HepG2 (cell line): ENCODE results near the gene GRIK2.

Experiments used
- EZH2 ChIP-seq: conservative IDR thresholded peaks from 2 replicates; pipeline ENCODE4 v1.6.1; 2012; ENCODE audit warnings: mild to moderate bottlenecking, low read depth, low read length, moderate library complexity
- FOXJ3 ChIP-seq: sonication (generic); formaldehyde crosslinking; IDR thresholded peaks from 2 replicates; pipeline ENCODE4 v1.4.0; 2020; ENCODE audit warnings: missing genetic modification reagents, mild to moderate bottlenecking, borderline replicate concordance
- ZNF121 ChIP-seq: sonication (generic); formaldehyde crosslinking; IDR thresholded peaks from 2 replicates; pipeline ENCODE4 v1.5.0; 2020; ENCODE audit warnings: mild to moderate bottlenecking, missing genetic modification reagents
- ZNF24 ChIP-seq: fragments of 450-650 bp; IDR thresholded peaks from 2 replicates; pipeline ENCODE4 v1.6.1; 2017; ENCODE audit warnings: antibody characterized with exemption, mild to moderate bottlenecking
- ZNF253 ChIP-seq: sonication (generic); formaldehyde crosslinking; IDR thresholded peaks from 2 replicates; pipeline ENCODE4 v1.8.0; 2022; ENCODE audit warnings: mild to moderate bottlenecking, missing genetic modification reagents, borderline replicate concordance

GRCh38 chr6:101747160-101747559 lies 353.7 kb downstream of the GRIK2 start:
- TF ChIP-seq ZNF121 (no peak), FOXJ3 (CRISPR knock-in tag) (no peak), ZNF253 (CRISPR knock-in tag) (no peak), EZH2 (no peak), ZNF24 (no peak)
